ENCODE data around the gene NEK6.

NEK6 gene

GRCh38 chr9:124359426-124359825, 101.7 kb downstream of the NEK6 start:
- DNase-seq = no peak

GRCh38 chr9:124359855-124360678, 102.3 kb downstream of the NEK6 start:
- no peak for DNase-seq

GRCh38 chr9:124361128-124361527, 103.4 kb downstream of the NEK6 start:
- DNase-seq = no peak

- no peak for DNase-seq
Observed at GRCh38 chr9:124363326-124364096, 105.8 kb downstream of the NEK6 start.

GRCh38 chr9:124364141-124364540, 106.4 kb downstream of the NEK6 start:
- DNase-seq = no peak

- no peak for DNase-seq
Observed at GRCh38 chr9:124365036-124365435, 107.3 kb downstream of the NEK6 start.

GRCh38 chr9:124366476-124367220, 108.9 kb downstream of the NEK6 start:
- DNase-seq = no peak

GRCh38 chr9:124368692-124369091, 110.9 kb downstream of the NEK6 start:
- no peak for DNase-seq

- no peak for DNase-seq
Observed at GRCh38 chr9:124369231-124369797, 111.6 kb downstream of the NEK6 start.

GRCh38 chr9:124370896-124371582, 113.3 kb downstream of the NEK6 start:
- DNase-seq = no peak

- DNase-seq = no peak
Observed at GRCh38 chr9:124372038-124372437, 114.3 kb downstream of the NEK6 start.

GRCh38 chr9:124373386-124373785, 115.6 kb downstream of the NEK6 start:
- DNase-seq = no peak

GRCh38 chr9:124373851-124374250, 116.1 kb downstream of the NEK6 start:
- DNase-seq = no peak

- no peak for DNase-seq
Observed at GRCh38 chr9:124375726-124376125, 118.0 kb downstream of the NEK6 start.

- DNase-seq = no peak
Observed at GRCh38 chr9:124376329-124376728, 118.6 kb downstream of the NEK6 start.

- no peak for DNase-seq
Observed at GRCh38 chr9:124377551-124378406, 120.0 kb downstream of the NEK6 start.

GRCh38 chr9:124381170-124381945, 123.6 kb downstream of the NEK6 start:
- no peak for DNase-seq

- DNase-seq = no peak
Observed at GRCh38 chr9:124384210-124384609, 126.5 kb downstream of the NEK6 start.

- DNase-seq = no peak
Observed at GRCh38 chr9:124384846-124385245, 127.1 kb downstream of the NEK6 start.

GRCh38 chr9:124385623-124386022, 127.9 kb downstream of the NEK6 start:
- DNase-seq = no peak

GRCh38 chr9:124386201-124386600, 128.5 kb downstream of the NEK6 start:
- no peak for DNase-seq

Measured in CD4-positive, alpha-beta T cell treated with Interleukin-4 for 4 hours (primary cell).